ENCODE results near the gene TIMD4.

GRCh38 chr5:156914371-156914737 is 48.7 kb downstream of the TIMD4 start:
- TF ChIP-seq CTCF (conservative IDR thresholded peaks at IDR 0.05) (no peak), EZH2 (IDR thresholded peaks at IDR 0.05; ENCODE audit: low read depth) (no peak)

Measured in PC-9 (cell line).